Tibial nerve (tissue), 3 donors: ENCODE results near the gene ACBD3.

Experiments
- CTCF ChIP-seq, 5 experiments: fragments of 200-600 bp in 3 of 5; fragments of 450-650 bp in 2 of 5; sonication (generic) in 3 of 5; IDR thresholded peaks; one replicate each; pipeline ENCODE4 v1.5.1; 2016 to 2019; ENCODE audit warnings: antibody characterized with exemption in 5 of 5, mild to moderate bottlenecking in 3 of 5, moderate library complexity in 2 of 5
- POLR2A ChIP-seq, 2 donors: fragments of 450-650 bp; IDR thresholded peaks; one replicate each; pipeline ENCODE4 v1.6.1; 2017; ENCODE audit warnings: antibody characterized with exemption in 2 of 2, mild to moderate bottlenecking in 2 of 2, moderate library complexity in 2 of 2

GRCh38 chr1:226111883-226112261 is 74.7 kb downstream of the ACBD3 start:
- TF ChIP-seq CTCF (IDR thresholded peaks at IDR 0.05), result no peak
- no peak for TF ChIP-seq POLR2A (IDR thresholded peaks at IDR 0.05)
